GM12873 (cell line): Measurements from ENCODE around the gene MEX3C.

Experiments
- CTCF ChIP-seq: IDR thresholded peaks from 2 replicates; pipeline ENCODE4 v1.5.1; 2012; ENCODE audit warnings: low read depth, mild to moderate bottlenecking, moderate library complexity, low read length, control low read depth; ENCODE audit not compliant: insufficient read depth; ENCODE audit errors: missing control alignments

MEX3C gene

GRCh38 chr18:51127664-51128063, 69.8 kb downstream of the MEX3C start:
- no peak for TF ChIP-seq CTCF

- TF ChIP-seq CTCF = no peak
Observed at GRCh38 chr18:51125976-51126375, 71.5 kb downstream of the MEX3C start.
